Testis (tissue), 3 donors: ENCODE results near the gene PMM1. TPM values are rescaled to one million over a fixed set of nuclear protein-coding genes. Genes with fewer than 3 reads are reported as not detected.
A peak's percentile ranks its signal among the peaks of the same experiment; 100 is the strongest.

ENCODE experiments used
- DNase-seq: peaks from one replicate; pipeline ENCODE4 v3.0.0-alpha.2; 2019
- H3K27ac ChIP-seq, 2 donors: fragments of 200-600 bp; sonication (generic); one replicate each; pipeline ENCODE4 v1.5.1; 2019
- H3K27me3 ChIP-seq: fragments of 200-600 bp; sonication (generic); one replicate; pipeline ENCODE4 v1.5.1; 2019
- H3K36me3 ChIP-seq: fragments of 200-600 bp; sonication (generic); one replicate; pipeline ENCODE4 v1.5.1; 2017; ENCODE audit warnings: low read depth; ENCODE audit errors: missing control alignments
- H3K4me1 ChIP-seq: fragments of 200-600 bp; sonication (generic); one replicate; pipeline ENCODE4 v1.5.1; 2019
- H3K4me3 ChIP-seq, 2 donors: fragments of 200-600 bp; sonication (generic); one replicate each; pipeline ENCODE4 v1.5.1; 2017 to 2019
- H3K9me3 ChIP-seq: fragments of 200-600 bp; sonication (generic); one replicate; pipeline ENCODE4 v1.5.1; 2017
- POLR2A ChIP-seq: fragments of 450-650 bp; IDR thresholded peaks from one replicate; pipeline ENCODE4 v1.6.1; 2017; ENCODE audit warnings: antibody characterized with exemption, mild to moderate bottlenecking, moderate library complexity
- WGBS, 2 donors: methylation state at CpG; one replicate each; pipeline ENCODE4 v1.1.5; 2018; 5-methylcytosine and 5-hydroxymethylcytosine counted together
- intact Hi-C: fragments of 100-400 bp; cut with DNase I; formaldehyde crosslinking; loops from one replicate; pipeline ENCODE4 v1.15.1; 2023; ENCODE audit warnings: low total_unique reads
- polyA plus RNA-seq: library from polyadenylated mRNA; stranded (reverse); fragments of 350-450 nt; fragmentation: Illumina TruSeq; extraction: RNeasy Lipid Tissue Mini Kit (QIAGEN cat#74804); gene quantifications from one replicate; pipeline ENCODE4 v1.2.3, GENCODE V29; 2014; ENCODE audit warnings: low read depth, low replicate concordance; ENCODE audit not compliant: insufficient read depth
- total RNA-seq, 2 donors: library from RNA; depleted of rRNA; stranded (reverse); fragments of >200 nt; gene quantifications; one replicate each; pipeline ENCODE4 v1.2.3, GENCODE V29; 2016
- TF ChIP-seq, protein P1 (sequence below), 3 experiments: fragments of 450-650 bp in 2 of 3; fragments of 200-600 bp in 1 of 3; sonication (generic) in 1 of 3; IDR thresholded peaks; one replicate each; pipeline ENCODE4 v1.5.1; 2016 to 2019; ENCODE audit warnings: antibody characterized with exemption in 3 of 3, mild to moderate bottlenecking in 2 of 3, moderate library complexity in 1 of 3

PMM1 gene
- total and polyA plus RNA-seq, 3 donors from 2014 or later = 44.4 to 82.2 (median 45.7) TPM

DNA sequence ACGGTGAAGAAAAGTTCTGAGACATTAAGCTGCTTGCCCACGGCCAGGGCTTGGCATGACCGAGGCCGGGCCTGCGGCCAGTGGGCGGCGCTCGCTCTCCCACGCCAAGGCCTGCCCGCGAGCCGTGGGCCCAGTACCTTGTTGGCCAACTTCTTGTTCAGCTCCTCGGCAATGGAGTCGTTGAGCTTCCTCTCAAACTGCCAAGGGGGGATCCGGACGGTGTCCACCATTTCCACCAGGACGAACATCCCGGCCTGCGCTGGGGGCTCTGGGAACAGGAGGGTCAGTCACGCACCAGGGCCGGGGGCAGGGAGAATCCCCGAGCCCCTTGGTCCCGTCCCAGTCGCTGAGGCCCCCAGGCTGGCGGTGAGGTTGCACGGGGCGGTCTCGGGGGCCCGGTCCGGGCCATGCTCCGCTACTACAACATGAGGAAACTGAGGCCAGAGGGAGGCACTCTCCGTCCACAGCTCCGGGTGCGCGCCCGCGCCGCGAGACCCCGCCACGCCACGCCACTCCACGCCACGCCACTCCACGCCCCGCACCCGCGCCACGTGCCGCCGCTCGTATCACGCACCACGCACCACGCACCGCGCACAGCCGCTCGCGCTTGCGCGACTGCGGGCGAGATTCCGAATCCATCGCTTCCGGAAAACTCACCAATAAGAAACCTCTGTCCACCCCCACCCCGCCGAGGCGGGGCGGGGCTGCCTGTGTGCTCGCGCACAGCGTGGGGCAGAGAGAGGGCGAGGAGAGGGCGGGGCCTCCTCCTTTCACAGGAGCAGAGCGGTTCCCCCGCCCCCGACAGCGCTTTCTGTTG, 45.6 kb downstream of the PMM1 start, which contains the start of gene POLR3H:
POLR3H (minus strand) TSS at position 617 of the 817 bp plus-strand sequence; CDS start at position 248, 369 bp downstream.
- Histone ChIP-seq H3K4me1 (peaks cover 26% of the 10 kb centered on the region), H3K36me3 (no peaks in the 10 kb centered on the region), H3K4me3 (peak within 1 kb of the TSS; percentile 75 to 86), H3K27ac (peak within 1 kb of the TSS; percentile 70 to 82), H3K27me3 (no peaks in the 10 kb centered on the region), H3K9me3 (no peaks in the 10 kb centered on the region)
- intact Hi-C loops = no loop called here
- TF ChIP-seq, protein P1, sequence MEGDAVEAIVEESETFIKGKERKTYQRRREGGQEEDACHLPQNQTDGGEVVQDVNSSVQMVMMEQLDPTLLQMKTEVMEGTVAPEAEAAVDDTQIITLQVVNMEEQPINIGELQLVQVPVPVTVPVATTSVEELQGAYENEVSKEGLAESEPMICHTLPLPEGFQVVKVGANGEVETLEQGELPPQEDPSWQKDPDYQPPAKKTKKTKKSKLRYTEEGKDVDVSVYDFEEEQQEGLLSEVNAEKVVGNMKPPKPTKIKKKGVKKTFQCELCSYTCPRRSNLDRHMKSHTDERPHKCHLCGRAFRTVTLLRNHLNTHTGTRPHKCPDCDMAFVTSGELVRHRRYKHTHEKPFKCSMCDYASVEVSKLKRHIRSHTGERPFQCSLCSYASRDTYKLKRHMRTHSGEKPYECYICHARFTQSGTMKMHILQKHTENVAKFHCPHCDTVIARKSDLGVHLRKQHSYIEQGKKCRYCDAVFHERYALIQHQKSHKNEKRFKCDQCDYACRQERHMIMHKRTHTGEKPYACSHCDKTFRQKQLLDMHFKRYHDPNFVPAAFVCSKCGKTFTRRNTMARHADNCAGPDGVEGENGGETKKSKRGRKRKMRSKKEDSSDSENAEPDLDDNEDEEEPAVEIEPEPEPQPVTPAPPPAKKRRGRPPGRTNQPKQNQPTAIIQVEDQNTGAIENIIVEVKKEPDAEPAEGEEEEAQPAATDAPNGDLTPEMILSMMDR (IDR thresholded peaks at IDR 0.05) = peak; percentile 37 to 61 (median 58)
- TF ChIP-seq POLR2A = no peak
- DNase-seq = peak; percentile 100
- WGBS, 2 donors = 0 to 1% methylated on average over 32 to 66 of the region's 80 CpGs

DNA sequence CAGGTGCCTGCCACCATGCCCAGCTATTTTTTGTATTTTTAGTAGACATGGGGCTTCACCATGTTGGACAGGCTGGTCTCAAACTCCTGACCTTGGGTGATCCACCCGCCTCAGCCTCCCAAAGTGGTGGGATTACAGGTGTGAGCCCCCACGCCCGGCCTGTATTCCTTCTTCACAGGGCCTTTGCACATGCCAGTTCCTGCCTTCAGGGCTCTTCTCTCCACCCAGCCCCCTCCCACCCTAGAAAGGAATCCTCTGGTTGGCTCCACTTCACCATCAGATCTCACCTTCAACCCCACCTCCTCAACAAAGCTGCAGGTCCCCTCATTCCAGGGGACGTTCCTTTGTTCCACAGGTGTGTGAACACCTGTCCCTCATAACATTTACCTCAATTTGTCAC, 47.4 kb downstream of the PMM1 start:
- H3K36me3 ChIP-seq = no peaks in the 10 kb centered on the region
- no peak overlapping the region for H3K27ac ChIP-seq
- no peak overlapping the region for H3K4me3 ChIP-seq
- peaks cover 26% of the 10 kb centered on the region for H3K4me1 ChIP-seq
- DNase-seq = no peak
- intact Hi-C loops = no loop called here
- H3K27me3 ChIP-seq = no peaks in the 10 kb centered on the region
- WGBS, 2 donors = 84 to 87% methylated on average over 4 of the region's 4 CpGs
- no peaks in the 10 kb centered on the region for H3K9me3 ChIP-seq
- TF ChIP-seq, protein P1 (IDR thresholded peaks at IDR 0.05) = no peak

DNA sequence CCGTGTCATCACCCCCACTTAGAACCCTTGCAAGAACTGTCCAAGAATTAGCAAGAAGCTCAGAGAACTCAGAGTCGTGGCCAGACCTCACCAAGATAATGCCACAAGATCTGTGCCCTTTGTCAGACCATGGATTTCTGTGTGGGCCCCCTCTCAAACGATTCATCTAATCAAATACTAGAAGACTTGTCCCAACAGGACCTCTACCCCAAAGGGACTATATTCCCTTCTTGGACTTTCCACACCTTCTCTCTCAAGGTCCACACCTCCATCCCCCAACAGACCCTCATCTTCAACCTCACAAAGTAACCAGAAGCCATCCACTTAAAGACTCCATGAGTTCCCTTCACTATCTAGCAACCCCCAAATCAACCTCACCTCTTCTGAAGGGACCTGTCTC, 48.2 kb downstream of the PMM1 start:
- intact Hi-C loops = no loop called here
- Histone ChIP-seq H3K27ac (no peak overlapping the region), H3K4me1 (peaks cover 26% of the 10 kb centered on the region)

DNA sequence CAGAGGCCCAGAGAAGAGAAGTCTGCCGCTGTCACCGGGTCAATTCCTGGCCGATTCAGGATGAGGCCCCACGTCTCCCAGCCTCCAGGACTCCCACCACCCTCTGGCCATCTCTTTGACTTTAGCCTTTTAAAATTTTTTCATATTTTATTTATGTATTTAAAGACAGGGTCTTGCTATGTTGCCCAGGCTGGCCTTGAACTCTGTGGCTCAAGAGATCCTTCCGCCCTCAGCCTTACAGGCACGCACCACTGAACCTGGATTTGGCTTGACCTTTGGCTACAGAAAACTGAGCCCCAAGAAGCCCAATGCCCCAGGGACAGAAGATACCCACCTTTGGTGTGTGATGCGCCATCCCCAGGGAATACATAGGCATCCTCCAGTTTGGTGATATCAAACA, 49.3 kb downstream of the PMM1 start:
- H3K4me3 ChIP-seq = no peak overlapping the region
- H3K36me3 ChIP-seq = no peaks in the 10 kb centered on the region
- 89 to 94% methylated on average over 7 of the region's 7 CpGs for WGBS, 2 donors
- no peak for DNase-seq
- H3K27me3 ChIP-seq = no peaks in the 10 kb centered on the region
- no peaks in the 10 kb centered on the region for H3K9me3 ChIP-seq
- intact Hi-C loops = no loop called here
- TF ChIP-seq, protein P1 (IDR thresholded peaks at IDR 0.05) = no peak
- TF ChIP-seq POLR2A = no peak
- no peak overlapping the region for H3K27ac ChIP-seq
- H3K4me1 ChIP-seq = peaks cover 26% of the 10 kb centered on the region

More for the DNA sequence above, 48.2 kb downstream of the PMM1 start:
- Histone ChIP-seq H3K9me3 (no peaks in the 10 kb centered on the region), H3K36me3 (no peaks in the 10 kb centered on the region), H3K27me3 (no peaks in the 10 kb centered on the region), H3K4me3 (no peak overlapping the region)
- no peak for TF ChIP-seq POLR2A
- TF ChIP-seq, protein P1 (IDR thresholded peaks at IDR 0.05) = no peak
- no peak for DNase-seq
- 61 to 66% methylated on average over 3 of the region's 3 CpGs for WGBS, 2 donors

DNA sequence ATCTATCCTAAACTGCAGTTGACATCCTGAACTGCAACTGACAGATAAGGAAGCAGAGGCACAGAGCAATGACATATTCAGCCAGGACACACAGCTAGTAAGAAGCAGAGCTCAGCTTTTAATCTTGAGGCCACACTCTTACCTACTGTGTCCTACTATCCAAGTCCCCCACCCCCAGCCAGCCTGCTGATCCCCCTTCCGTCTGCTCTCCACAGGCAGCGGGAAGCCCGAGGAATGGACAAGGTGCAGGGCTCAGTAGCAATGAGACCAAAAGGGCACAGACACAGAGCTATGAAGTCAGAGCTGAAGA, 49.7 kb downstream of the PMM1 start:
- no peak for DNase-seq
- Histone ChIP-seq H3K27me3 (no peaks in the 10 kb centered on the region), H3K9me3 (no peaks in the 10 kb centered on the region), H3K36me3 (no peaks in the 10 kb centered on the region), H3K4me3 (no peak overlapping the region), H3K4me1 (peaks cover 25% of the 10 kb centered on the region), H3K27ac (no peak overlapping the region)
- 84 to 90% methylated on average over 2 to 3 of the region's 3 CpGs for WGBS, 2 donors
- intact Hi-C loops = no loop called here
- no peak for TF ChIP-seq POLR2A
- TF ChIP-seq, protein P1 (IDR thresholded peaks at IDR 0.05) = no peak
